ENCODE measurements around the gene CHST8. TPM values are rescaled to one million over a fixed set of nuclear protein-coding genes. Genes with fewer than 3 reads are reported as not detected.

CHST8 gene
- total and polyA plus RNA-seq, 12 donors = 0.13 to 0.50 (median 0.22) TPM; not detected in 3

DNA sequence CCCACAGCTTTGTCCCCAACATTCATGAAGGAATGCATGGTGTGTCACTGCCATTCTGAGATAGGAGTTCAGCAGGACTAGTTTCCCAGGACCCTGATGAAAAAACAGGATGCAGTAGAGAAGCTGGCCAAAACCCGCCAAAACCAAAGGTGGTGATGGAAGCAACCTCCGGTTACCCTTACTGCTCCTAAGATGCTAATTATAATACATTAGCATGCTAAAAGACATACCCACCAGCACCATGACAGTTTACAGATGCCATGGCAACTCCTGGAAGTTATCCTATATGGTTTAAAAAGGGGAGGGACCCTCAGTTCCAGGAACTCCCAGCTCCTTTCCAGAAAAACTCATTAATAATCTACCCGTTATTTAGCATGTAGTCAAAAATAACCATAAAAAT, 115.0 kb downstream of the CHST8 start:
- Histone ChIP-seq H3K36me3 (no peaks in the 10 kb centered on the region), H3K27ac (no peak overlapping the region), H3K4me3 (no peak overlapping the region), H3K4me1 (no peaks in the 10 kb centered on the region), H3K9me3 (peaks cover 0 to 3% (median 0%) of the 10 kb centered on the region in 11 donors), H3K27me3 (peaks cover 0 to 40% (median 22%) of the 10 kb centered on the region in 7 donors)
- WGBS, 2 donors = 41 to 43% methylated on average over 3 of the region's 3 CpGs
- ATAC-seq (no peak), DNase-seq (no peak)
- intact Hi-C loops (cut with DNase I) = loop anchor here in 1 of 10 donors (5.0 kb wide), 1 partner anchor 404 kb away; no protein-coding TSS in a partner anchor
- TF ChIP-seq, protein P1, sequence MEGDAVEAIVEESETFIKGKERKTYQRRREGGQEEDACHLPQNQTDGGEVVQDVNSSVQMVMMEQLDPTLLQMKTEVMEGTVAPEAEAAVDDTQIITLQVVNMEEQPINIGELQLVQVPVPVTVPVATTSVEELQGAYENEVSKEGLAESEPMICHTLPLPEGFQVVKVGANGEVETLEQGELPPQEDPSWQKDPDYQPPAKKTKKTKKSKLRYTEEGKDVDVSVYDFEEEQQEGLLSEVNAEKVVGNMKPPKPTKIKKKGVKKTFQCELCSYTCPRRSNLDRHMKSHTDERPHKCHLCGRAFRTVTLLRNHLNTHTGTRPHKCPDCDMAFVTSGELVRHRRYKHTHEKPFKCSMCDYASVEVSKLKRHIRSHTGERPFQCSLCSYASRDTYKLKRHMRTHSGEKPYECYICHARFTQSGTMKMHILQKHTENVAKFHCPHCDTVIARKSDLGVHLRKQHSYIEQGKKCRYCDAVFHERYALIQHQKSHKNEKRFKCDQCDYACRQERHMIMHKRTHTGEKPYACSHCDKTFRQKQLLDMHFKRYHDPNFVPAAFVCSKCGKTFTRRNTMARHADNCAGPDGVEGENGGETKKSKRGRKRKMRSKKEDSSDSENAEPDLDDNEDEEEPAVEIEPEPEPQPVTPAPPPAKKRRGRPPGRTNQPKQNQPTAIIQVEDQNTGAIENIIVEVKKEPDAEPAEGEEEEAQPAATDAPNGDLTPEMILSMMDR (IDR thresholded peaks at IDR 0.05) = no peak

DNA sequence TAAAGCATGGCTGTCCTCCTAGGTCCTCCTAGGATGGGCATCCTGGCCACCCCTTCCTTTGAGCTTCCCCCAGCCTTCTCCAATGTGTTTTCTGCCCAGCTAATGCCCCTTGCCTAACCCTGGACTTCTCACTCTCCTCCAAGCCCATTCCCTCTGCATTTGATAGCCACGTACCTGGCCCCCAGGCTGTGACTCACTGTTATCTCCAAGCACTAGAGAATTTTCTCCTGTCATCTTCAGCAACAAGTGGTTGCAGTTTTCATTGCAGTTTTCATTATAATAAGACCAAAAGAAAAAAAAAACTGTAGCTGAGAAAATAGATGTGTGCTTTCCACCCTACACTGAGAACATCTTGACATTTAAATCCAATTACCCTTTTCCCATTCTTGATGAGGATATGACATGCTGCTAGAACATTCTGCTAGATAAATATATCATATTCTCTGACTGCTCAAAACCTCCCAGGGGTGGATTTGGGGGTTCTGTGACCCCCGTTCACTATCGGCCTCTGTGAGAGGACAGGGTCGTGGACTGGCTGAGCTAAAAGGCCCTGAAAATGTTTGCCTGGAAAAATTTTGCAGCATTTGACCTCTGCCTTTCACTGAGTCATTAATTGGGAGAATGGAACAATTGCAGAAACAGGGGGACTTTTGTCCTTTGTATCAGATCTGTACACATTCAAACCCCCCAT, 116.1 kb downstream of the CHST8 start:
- TF ChIP-seq, protein P1 (IDR thresholded peaks at IDR 0.05) = no peak
- DNase-seq (no peak), ATAC-seq (no peak)
- H3K36me3 ChIP-seq = no peaks in the 10 kb centered on the region
- peaks cover 0 to 36% (median 14%) of the 10 kb centered on the region in 7 donors for H3K27me3 ChIP-seq
- H3K4me1 ChIP-seq = no peaks in the 10 kb centered on the region
- H3K9me3 ChIP-seq = no peaks in the 10 kb centered on the region
- 62 to 66% methylated on average over 4 of the region's 4 CpGs for WGBS, 2 donors
- no peak overlapping the region for H3K27ac ChIP-seq
- intact Hi-C loops (cut with DNase I) = loop anchor here in 1 of 10 donors (5.0 kb wide), 1 partner anchor 406 kb away; no protein-coding TSS in a partner anchor
- no peak overlapping the region for H3K4me3 ChIP-seq

DNA sequence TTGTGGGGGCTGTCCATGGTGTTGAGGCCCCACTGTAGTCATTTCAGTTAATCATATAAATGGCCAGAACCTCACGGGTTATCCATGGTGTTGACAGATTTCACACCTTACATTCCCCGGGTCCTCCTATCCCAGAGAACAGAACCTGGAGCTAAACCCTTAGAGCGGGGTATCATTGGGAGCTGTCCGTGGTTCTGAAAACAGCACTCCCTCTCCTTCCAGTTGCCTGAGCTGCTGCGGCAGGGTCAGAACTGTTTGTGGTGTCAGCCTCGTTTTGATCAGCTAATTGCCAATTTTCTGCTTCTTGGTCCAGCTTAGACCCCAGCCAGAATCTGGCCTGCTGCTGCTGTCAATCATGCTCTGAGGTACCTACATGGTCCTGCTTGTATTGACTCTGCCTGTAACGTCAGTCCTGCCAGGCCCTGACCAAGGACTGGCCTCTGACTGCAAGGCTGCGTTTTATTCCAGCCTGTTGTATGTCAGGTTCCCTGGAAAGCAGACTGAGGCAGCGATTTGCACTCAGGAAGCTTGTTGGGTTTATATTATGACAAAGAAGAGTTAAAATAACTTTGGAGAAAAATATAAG, 119.2 kb downstream of the CHST8 start:
- Histone ChIP-seq H3K4me1 (no peaks in the 10 kb centered on the region), H3K9me3 (no peaks in the 10 kb centered on the region), H3K4me3 (no peak overlapping the region), H3K27ac (no peak overlapping the region), H3K27me3 (peaks cover 0 to 39% (median 14%) of the 10 kb centered on the region in 7 donors), H3K36me3 (no peaks in the 10 kb centered on the region)
- TF ChIP-seq, protein P1 (IDR thresholded peaks at IDR 0.05) = no peak
- ATAC-seq = peak in 1 of 8 donors; percentile 37
- peak in 1 of 2 donors; percentile 42 for DNase-seq
- WGBS, 2 donors = 22 to 24% methylated on average over 9 of the region's 9 CpGs
- intact Hi-C loops (cut with DNase I) = no loop called here

DNA sequence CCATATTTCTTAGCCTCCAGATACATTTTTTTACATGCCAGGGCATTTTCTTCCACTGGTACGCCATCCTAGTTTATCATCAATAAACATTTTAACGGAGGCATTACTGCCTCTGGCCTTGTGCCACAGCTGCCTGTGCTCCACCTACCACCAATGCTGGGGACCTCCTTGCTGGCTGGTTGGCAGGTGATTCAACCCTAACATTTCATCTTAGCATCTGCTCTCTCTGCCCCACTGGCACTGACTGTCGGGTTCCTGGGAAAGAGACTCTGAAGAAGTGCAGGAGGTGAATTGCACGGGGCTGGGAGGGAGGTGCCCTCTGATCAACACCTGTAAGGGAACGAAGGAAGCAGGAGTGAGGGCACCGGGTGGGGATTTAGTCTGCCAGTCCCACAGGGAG, 123.5 kb downstream of the CHST8 start:
- DNase-seq = no peak
- intact Hi-C loops (cut with DNase I) = no loop called here
- WGBS, 2 donors = 71 to 72% methylated on average over 6 of the region's 6 CpGs
- Histone ChIP-seq H3K27ac (no peak overlapping the region), H3K4me1 (no peaks in the 10 kb centered on the region), H3K4me3 (no peak overlapping the region), H3K36me3 (no peaks in the 10 kb centered on the region), H3K9me3 (no peaks in the 10 kb centered on the region), H3K27me3 (peaks cover 0 to 36% (median 17%) of the 10 kb centered on the region in 7 donors)
- TF ChIP-seq, protein P1 (IDR thresholded peaks at IDR 0.05) = no peak
- no peak for ATAC-seq

Data from heart right ventricle (tissue), 16 donors.